Glutamatergic neuron (in vitro differentiated cells): Measurements from ENCODE around the gene KHDRBS2. TPM values are rescaled to one million over a fixed set of nuclear protein-coding genes. Genes with fewer than 3 reads are reported as not detected.

ENCODE experiments used
- DNase-seq: peaks from one replicate; pipeline ENCODE4 v3.0.0; 2022
- H3K27ac Mint-ChIP-seq: one replicate; pipeline ENCODE4 v1.8.0; 2020; ENCODE audit warnings: mild to moderate bottlenecking, mixed read lengths, inconsistent platforms; ENCODE audit not compliant: unreplicated experiment
- H3K27me3 Mint-ChIP-seq: one replicate; pipeline ENCODE4 v1.8.0; 2020; ENCODE audit warnings: mild to moderate bottlenecking, moderate library complexity, mixed read lengths, inconsistent platforms; ENCODE audit not compliant: unreplicated experiment
- H3K36me3 Mint-ChIP-seq: one replicate; pipeline ENCODE4 v1.8.0; 2020; ENCODE audit warnings: mild to moderate bottlenecking, mixed read lengths, inconsistent platforms; ENCODE audit not compliant: unreplicated experiment
- H3K4me1 Mint-ChIP-seq: one replicate; pipeline ENCODE4 v1.8.0; 2020; ENCODE audit warnings: mild to moderate bottlenecking, low read depth, mixed read lengths, inconsistent platforms; ENCODE audit not compliant: unreplicated experiment
- H3K4me3 Mint-ChIP-seq: one replicate; pipeline ENCODE4 v1.8.0; 2020; ENCODE audit warnings: mild to moderate bottlenecking, mixed read lengths, inconsistent platforms; ENCODE audit not compliant: unreplicated experiment
- H3K9me3 Mint-ChIP-seq: one replicate; pipeline ENCODE4 v1.8.0; 2020; ENCODE audit warnings: mild to moderate bottlenecking, moderate library complexity, mixed read lengths, inconsistent platforms; ENCODE audit not compliant: unreplicated experiment
- CTCF ChIP-seq: fragments of 200-600 bp; sonication (generic); IDR thresholded peaks from one replicate; pipeline ENCODE4 v1.5.0; 2021; ENCODE audit not compliant: partially characterized antibody, unreplicated experiment
- total RNA-seq: library from RNA; stranded (reverse); fragmentation: NEBNext Ultra II Directional; extraction: Animal tissue kit (Norgen Biotek cat#: 25700); gene quantifications from one replicate; pipeline ENCODE4 v1.2.1, GENCODE V29; 2021; ENCODE audit not compliant: unreplicated experiment

KHDRBS2 gene
- total RNA-seq, 1 donor from 2014 or later = 19.7 TPM

GRCh38 chr6:62045502-62045901, 240.5 kb downstream of the KHDRBS2 start:
- peaks cover 3% of the 10 kb centered on the region for H3K4me1 Mint-ChIP-seq
- H3K36me3 Mint-ChIP-seq = no peaks in the 10 kb centered on the region
- TF ChIP-seq CTCF = no peak
- no peaks in the 10 kb centered on the region for H3K27me3 Mint-ChIP-seq
- H3K27ac Mint-ChIP-seq = no peak overlapping the region
- no peak overlapping the region for H3K4me3 Mint-ChIP-seq
- DNase-seq = no peak
- H3K9me3 Mint-ChIP-seq = no peaks in the 10 kb centered on the region

GRCh38 chr6:62043084-62043483, 242.9 kb downstream of the KHDRBS2 start:
- Mint-ChIP-seq H3K9me3 (no peaks in the 10 kb centered on the region), H3K27ac (no peak overlapping the region), H3K4me3 (no peak overlapping the region), H3K27me3 (no peaks in the 10 kb centered on the region), H3K4me1 (peaks cover 7% of the 10 kb centered on the region), H3K36me3 (no peaks in the 10 kb centered on the region)
- TF ChIP-seq CTCF = no peak
- no peak for DNase-seq

GRCh38 chr6:62042429-62042828, 243.6 kb downstream of the KHDRBS2 start:
- DNase-seq = no peak
- Mint-ChIP-seq H3K36me3 (no peaks in the 10 kb centered on the region), H3K4me1 (peaks cover 10% of the 10 kb centered on the region), H3K9me3 (no peaks in the 10 kb centered on the region), H3K4me3 (no peak overlapping the region), H3K27ac (no peak overlapping the region), H3K27me3 (no peaks in the 10 kb centered on the region)
- TF ChIP-seq CTCF = no peak

GRCh38 chr6:62039605-62040004, 246.4 kb downstream of the KHDRBS2 start:
- Mint-ChIP-seq H3K4me3 (no peak overlapping the region), H3K27ac (no peak overlapping the region), H3K4me1 (peaks cover 10% of the 10 kb centered on the region), H3K36me3 (no peaks in the 10 kb centered on the region), H3K9me3 (no peaks in the 10 kb centered on the region), H3K27me3 (no peaks in the 10 kb centered on the region)
- no peak for DNase-seq
- no peak for TF ChIP-seq CTCF

- no peak for DNase-seq
- Mint-ChIP-seq H3K27ac (no peak overlapping the region), H3K36me3 (no peaks in the 10 kb centered on the region)
These were observed 248.6 kb downstream of the KHDRBS2 start for GRCh38 chr6:62037445-62037844.

More at GRCh38 chr6:62037445-62037844, 248.6 kb downstream of the KHDRBS2 start:
- H3K4me1 Mint-ChIP-seq = peaks cover 7% of the 10 kb centered on the region
- H3K27me3 Mint-ChIP-seq = no peaks in the 10 kb centered on the region
- no peak overlapping the region for H3K4me3 Mint-ChIP-seq
- H3K9me3 Mint-ChIP-seq = peaks cover 2% of the 10 kb centered on the region
- TF ChIP-seq CTCF = no peak
